Upper lobe of left lung (tissue), 6 donors: Measurements from ENCODE around the gene ACOT8. TPM values are rescaled to one million over a fixed set of nuclear protein-coding genes. Genes with fewer than 3 reads are reported as not detected.

Source experiments
- ATAC-seq, 2 donors: fragments of 200-7000 bp; cut with Tn5 transposase; one replicate each; pipeline ENCODE4 v1.9.1; 2022; ENCODE audit warnings: mild to moderate bottlenecking in 2 of 2, moderate library complexity in 2 of 2; ENCODE audit not compliant: low FRiP score in 2 of 2
- DNase-seq, 2 donors: peaks; one replicate each; pipeline ENCODE4 v3.0.0-alpha.2; 2019 to 2020
- H3K27ac ChIP-seq, 4 donors: fragments of 200-600 bp; sonication (generic); one replicate each; pipeline ENCODE4 v1.5.1; 2016 to 2019
- H3K27me3 ChIP-seq, 4 donors: fragments of 200-600 bp; sonication (generic); one replicate each; pipeline ENCODE4 v1.5.1; 2017 to 2019
- H3K36me3 ChIP-seq, 4 donors: fragments of 200-600 bp; sonication (generic); one replicate each; pipeline ENCODE4 v1.5.1; 2016 to 2019
- H3K4me1 ChIP-seq, 4 donors: fragments of 200-600 bp; sonication (generic); one replicate each; pipeline ENCODE4 v1.5.1; 2018 to 2019
- H3K4me3 ChIP-seq, 4 donors: fragments of 200-600 bp; sonication (generic); one replicate each; pipeline ENCODE4 v1.5.1; 2017 to 2019; ENCODE audit warnings: mild to moderate bottlenecking in 2 of 4, moderate library complexity in 1 of 4
- H3K9me3 ChIP-seq, 4 donors: fragments of 200-600 bp; sonication (generic); one replicate each; pipeline ENCODE4 v1.5.1; 2018 to 2019
- CTCF ChIP-seq, 6 experiments: fragments of 450-650 bp in 4 of 6; fragments of 200-600 bp in 2 of 6; sonication (generic) in 2 of 6; IDR thresholded peaks; one replicate each; pipeline ENCODE4 v1.5.1; 2016 to 2019; ENCODE audit warnings: antibody characterized with exemption in 6 of 6
- EP300 ChIP-seq, 4 donors: sonication (generic); formaldehyde crosslinking; IDR thresholded peaks; one replicate each; pipeline ENCODE4 v1.5.1; 2017; ENCODE audit warnings: antibody characterized with exemption in 4 of 4, control low read depth in 2 of 4
- POLR2A ChIP-seq, 4 donors: fragments of 450-650 bp; IDR thresholded peaks; one replicate each; pipeline ENCODE4 v1.5.1; 2016 to 2017; ENCODE audit warnings: antibody characterized with exemption in 4 of 4, mild to moderate bottlenecking in 2 of 4
- POLR2AphosphoS5 ChIP-seq, 2 donors: sonication (generic); formaldehyde crosslinking; IDR thresholded peaks; one replicate each; pipeline ENCODE4 v1.5.1; 2017; ENCODE audit warnings: antibody characterized with exemption in 2 of 2
- WGBS, 2 donors: methylation state at CpG; one replicate each; pipeline ENCODE4 v1.1.5; 2017 to 2018; 5-methylcytosine and 5-hydroxymethylcytosine counted together
- total RNA-seq, 6 donors: library from RNA; depleted of rRNA in 4 of 6; stranded (reverse); fragments of >200 nt in 4 of 6; gene quantifications; one replicate each; pipeline versions ENCODE4 v1.1.0 to v1.2.1, GENCODE V29; 2016 to 2021
- donor health status: DM: no; HTN: no; CAD: no; lungs with moderate emphysema.
- donor health status: DM: no; HTN: yes; CAD: no; lungs with severe emphysema.

The ACOT8 gene
- total RNA-seq, 6 donors from 2014 or later, result 23.9 to 46.8 (median 31.5) TPM

- no peaks in the 10 kb centered on the region for H3K27me3 ChIP-seq
- no peak for ATAC-seq
- H3K36me3 ChIP-seq, result peaks cover 17 to 46% (median 37%) of the 10 kb centered on the region in 4 donors
- no peak for TF ChIP-seq POLR2AphosphoS5 (IDR thresholded peaks at IDR 0.05)
- no peak for TF ChIP-seq POLR2A (IDR thresholded peaks at IDR 0.05)
- TF ChIP-seq CTCF (IDR thresholded peaks at IDR 0.05), result no peak
- TF ChIP-seq EP300 (IDR thresholded peaks at IDR 0.05), result no peak
- no peak for DNase-seq
- H3K4me3 ChIP-seq, result no peak overlapping the region
- H3K4me1 ChIP-seq, result peaks cover 8 to 22% (median 14%) of the 10 kb centered on the region in 4 donors
- no peak overlapping the region for H3K27ac ChIP-seq
- WGBS, 2 donors, result 95 to 96% methylated on average over 11 of the region's 11 CpGs
- no peaks in the 10 kb centered on the region for H3K9me3 ChIP-seq
These were observed 60.7 kb downstream of the ACOT8 start for GRCh38 chr20:45796337-45797065.

DNA sequence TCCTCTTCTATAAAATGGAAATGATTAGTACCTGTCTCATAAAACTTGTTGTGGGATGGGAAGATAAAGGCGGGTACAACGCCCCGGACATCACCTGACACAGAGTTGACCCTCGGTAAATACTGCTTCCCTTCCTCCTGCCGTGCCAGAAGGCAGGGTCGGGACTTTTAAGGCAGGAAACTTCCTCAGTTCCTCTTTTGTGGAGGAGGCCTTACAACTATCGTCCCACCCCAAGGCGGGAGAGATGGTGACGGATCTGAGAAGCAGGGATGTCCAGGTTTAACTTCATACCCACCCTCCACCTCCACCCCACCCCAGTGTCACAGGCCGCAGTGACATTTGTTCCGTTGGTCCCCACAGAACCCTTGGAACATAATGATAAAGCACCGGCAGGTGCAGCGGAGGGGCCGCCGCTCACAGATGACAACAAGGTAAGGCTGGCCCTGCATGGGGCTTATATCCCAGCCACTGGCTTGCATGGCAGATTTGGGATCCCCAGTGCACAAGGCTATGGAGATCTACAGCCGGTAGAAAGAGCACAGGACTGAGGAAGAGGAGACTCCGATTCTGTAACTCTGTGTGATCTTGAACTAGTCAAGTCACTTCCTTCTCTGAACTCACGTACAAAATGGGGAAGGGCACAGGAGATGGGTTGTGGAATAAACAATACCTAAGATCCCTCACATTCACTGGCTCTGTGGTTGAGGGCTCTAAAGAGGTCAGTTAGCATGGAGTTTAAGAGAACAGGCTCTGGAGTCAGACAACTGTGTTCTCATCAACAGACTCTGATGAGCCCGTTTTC is 64.7 kb downstream of the ACOT8 start:
- H3K27ac ChIP-seq, result peak overlapping the region; percentile 95 to 99 (median 96)

More for the DNA sequence above, 64.7 kb downstream of the ACOT8 start:
- 18 to 21% methylated on average over 14 to 19 of the region's 19 CpGs for WGBS, 2 donors
- Histone ChIP-seq H3K4me1 (peaks cover 11 to 21% (median 14%) of the 10 kb centered on the region in 4 donors), H3K27me3 (no peaks in the 10 kb centered on the region), H3K9me3 (no peaks in the 10 kb centered on the region), H3K4me3 (peak overlapping the region; percentile 84 to 99 (median 96)), H3K36me3 (peaks cover 17 to 37% (median 29%) of the 10 kb centered on the region in 4 donors)
- peak; percentile 27 to 51 for DNase-seq
- peak; percentile 41 to 70 for ATAC-seq
- TF ChIP-seq POLR2AphosphoS5 (IDR thresholded peaks at IDR 0.05) (no peak), EP300 (IDR thresholded peaks at IDR 0.05) (no peak), CTCF (IDR thresholded peaks at IDR 0.05) (no peak), POLR2A (IDR thresholded peaks at IDR 0.05) (no peak)

Other genes with a start within 250 kb of the ACOT8 start
- not detected for gene WFDC10A, start 227.7 kb downstream of the ACOT8 start, total RNA-seq
- gene WFDC9, start 226.1 kb downstream of the ACOT8 start, total RNA-seq, result not detected
- not detected for gene WFDC11, start 187.2 kb downstream of the ACOT8 start, total RNA-seq
- gene WFDC13, start 155.4 kb downstream of the ACOT8 start, total RNA-seq, result not detected
- 1 to 10 TPM in 4 of 6 donors, not detected in 2; 1.1 to 9.4 (median 1.6) TPM for gene WFDC10B, start 152.4 kb downstream of the ACOT8 start, total RNA-seq
- not detected for gene SPINT4, start 135.0 kb downstream of the ACOT8 start, total RNA-seq
- 1 to 10 TPM in 4 of 6 donors, under 1 TPM in 1, not detected in 1; 1.00 to 7.1 (median 2.4) TPM for gene WFDC3, start 65.5 kb downstream of the ACOT8 start, total RNA-seq
- 10 to 100 TPM; 36.8 to 61.8 (median 46.5) TPM for gene DNTTIP1, start 65.4 kb downstream of the ACOT8 start, total RNA-seq
- gene UBE2C, start 44.7 kb downstream of the ACOT8 start, total RNA-seq, result 10 to 100 TPM in 1 of 6 donors, 1 to 10 TPM in 3, not detected in 2; 1.1 to 12.5 (median 3.5) TPM
- 1 to 10 TPM in 1 of 6 donors, under 1 TPM in 2, not detected in 3; 0.37 to 1.1 (median 0.80) TPM for gene TNNC2, start 30.1 kb downstream of the ACOT8 start, total RNA-seq
- gene SNX21, start 23.6 kb downstream of the ACOT8 start, total RNA-seq, result 100 to 1,000 TPM in 1 of 6 donors, 10 to 100 TPM in 5; 23.9 to 117 (median 52.9) TPM
- gene ZSWIM3, start 222 bp upstream of the ACOT8 start, total RNA-seq, result 1 to 10 TPM; 2.4 to 7.3 (median 3.9) TPM
- 1 to 10 TPM; 4.2 to 9.7 (median 8.6) TPM for gene ZSWIM1, start 23.8 kb upstream of the ACOT8 start, total RNA-seq
- 10 to 100 TPM in 1 of 6 donors, 1 to 10 TPM in 5; 1.3 to 11.5 (median 1.6) TPM for gene SPATA25, start 30.2 kb upstream of the ACOT8 start, total RNA-seq
- gene NEURL2, start 33.8 kb upstream of the ACOT8 start, total RNA-seq, result 10 to 100 TPM in 1 of 6 donors, 1 to 10 TPM in 5; 3.9 to 31.4 (median 5.5) TPM
- gene CTSA, start 33.9 kb upstream of the ACOT8 start, total RNA-seq, result 100 to 1,000 TPM; 109 to 176 (median 155) TPM
- 100 to 1,000 TPM in 2 of 6 donors, 10 to 100 TPM in 4; 28.9 to 169 (median 57.8) TPM for gene PLTP, start 54.8 kb upstream of the ACOT8 start, total RNA-seq
- 10 to 100 TPM; 41.7 to 59.7 (median 47.1) TPM for gene PCIF1, start 77.3 kb upstream of the ACOT8 start, total RNA-seq
- gene ZNF335, start 114.8 kb upstream of the ACOT8 start, total RNA-seq, result 10 to 100 TPM; 17.4 to 41.9 (median 23.0) TPM
- 10 to 100 TPM in 4 of 6 donors, 1 to 10 TPM in 2; 4.2 to 20.8 (median 14.2) TPM for gene MMP9, start 151.5 kb upstream of the ACOT8 start, total RNA-seq
- 1 to 10 TPM in 1 of 6 donors, under 1 TPM in 1, not detected in 4; 0.69 to 1.3 TPM for gene SLC12A5, start 171.8 kb upstream of the ACOT8 start, total RNA-seq
- 10 to 100 TPM; 17.1 to 48.2 (median 30.2) TPM for gene NCOA5, start 232.6 kb upstream of the ACOT8 start, total RNA-seq